Upper lobe of left lung (tissue), 4 donors: Measurements from ENCODE around the gene ZNF853.

ENCODE experiments used
- CTCF ChIP-seq, 6 experiments: fragments of 450-650 bp in 4 of 6; fragments of 200-600 bp in 2 of 6; sonication (generic) in 2 of 6; IDR thresholded peaks; one replicate each; pipeline ENCODE4 v1.5.1; 2016 to 2019; ENCODE audit warnings: antibody characterized with exemption in 6 of 6
- POLR2A ChIP-seq, 4 donors: fragments of 450-650 bp; IDR thresholded peaks; one replicate each; pipeline ENCODE4 v1.5.1; 2016 to 2017; ENCODE audit warnings: antibody characterized with exemption in 4 of 4, mild to moderate bottlenecking in 2 of 4
- POLR2AphosphoS5 ChIP-seq, 2 donors: sonication (generic); formaldehyde crosslinking; IDR thresholded peaks; one replicate each; pipeline ENCODE4 v1.5.1; 2017; ENCODE audit warnings: antibody characterized with exemption in 2 of 2

- no peak for TF ChIP-seq POLR2A (IDR thresholded peaks at IDR 0.05)
- no peak for TF ChIP-seq CTCF (IDR thresholded peaks at IDR 0.05)
- TF ChIP-seq POLR2AphosphoS5 (IDR thresholded peaks at IDR 0.05), result no peak
Observed at GRCh38 chr7:6646465-6646864, 31.1 kb downstream of the ZNF853 start.
